GM13976 (cell line): Measurements from ENCODE around the gene PRRX2.

Experiments
- DNase-seq: peaks from one replicate; pipeline ENCODE4 v3.0.0; 2012; ENCODE audit warnings: low spot score
- CTCF ChIP-seq: IDR thresholded peaks from 2 replicates; pipeline ENCODE4 v1.5.1; 2012; ENCODE audit warnings: borderline replicate concordance, mild to moderate bottlenecking; ENCODE audit not compliant: insufficient read depth; ENCODE audit errors: extremely low read depth, missing control alignments, control extremely low read depth
- in situ Hi-C: fragments of 300-500 bp; cut with MboI; formaldehyde crosslinking; loops from one replicate; pipeline ENCODE4 v1.12.0; 2022; ENCODE audit warnings: low sequenced_read_pairs, mixed read lengths, inconsistent platforms; ENCODE audit not compliant: unreplicated experiment

Gene PRRX2

GRCh38 chr9:129665814-129666520 lies 520 bp downstream of the PRRX2 start:
- no peak for DNase-seq
- in situ Hi-C loops, result no loop called here
- no peak for TF ChIP-seq CTCF

- no peak for DNase-seq
- TF ChIP-seq CTCF, result no peak
- in situ Hi-C loops, result no loop called here
These were observed 1.1 kb downstream of the PRRX2 start for GRCh38 chr9:129666575-129666974.

GRCh38 chr9:129667378-129667777 lies 1.9 kb downstream of the PRRX2 start:
- TF ChIP-seq CTCF, result no peak
- no peak for DNase-seq
- in situ Hi-C loops, result no loop called here

GRCh38 chr9:129667850-129668249 lies 2.4 kb downstream of the PRRX2 start:
- TF ChIP-seq CTCF, result no peak
- no peak for DNase-seq
- in situ Hi-C loops, result no loop called here

- TF ChIP-seq CTCF, result no peak
- in situ Hi-C loops, result no loop called here
- no peak for DNase-seq
These were observed 3.8 kb downstream of the PRRX2 start for GRCh38 chr9:129669141-129669718.

GRCh38 chr9:129669946-129670345 lies 4.5 kb downstream of the PRRX2 start:
- TF ChIP-seq CTCF, result no peak
- in situ Hi-C loops, result no loop called here
- no peak for DNase-seq
